Stimulated activated CD4-positive, alpha-beta T cell treated with anti-CD3 and anti-CD28 coated beads, Interleukin-4, amount 100 ng/mL, for 48 hours (primary cell): ENCODE measurements around the gene UGT1A3.

ENCODE experiments used
- DNase-seq, 2 donors: peaks; one replicate each; pipeline ENCODE4 v3.0.0-alpha.2; 2020; ENCODE audit warnings: low read depth in 2 of 2

The UGT1A3 gene

DNA sequence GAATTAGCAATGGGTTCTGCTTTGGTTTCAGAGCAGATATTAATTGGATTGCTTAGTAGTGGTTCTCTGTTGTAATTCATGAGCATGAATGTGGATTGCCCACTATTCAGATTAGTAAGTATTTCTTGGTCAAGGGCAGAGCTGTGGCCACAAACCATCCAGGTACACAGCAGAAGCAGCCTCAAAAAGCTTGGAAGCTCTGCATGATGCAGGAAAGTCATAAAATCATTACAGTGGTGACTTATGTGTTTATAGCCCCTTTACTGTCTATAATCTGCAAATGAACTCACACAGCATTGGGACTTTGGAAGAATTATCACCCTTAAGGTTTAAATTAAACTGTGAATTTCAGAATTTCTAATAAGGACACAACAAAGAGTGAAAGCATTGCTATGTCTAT, 29.3 kb downstream of the UGT1A3 start:
- DNase-seq: no peak

- no peak for DNase-seq
Measured at GRCh38 chr2:233758849-233759248, 30.0 kb downstream of the UGT1A3 start.

- DNase-seq: no peak
Measured at GRCh38 chr2:233760043-233760442, 31.2 kb downstream of the UGT1A3 start, which contains the start of gene UGT1A1. Gene UGT1A1, plus strand, starts transcription at chr2:233760270. Its CDS starts 18 bp downstream, at chr2:233760288.

DNA sequence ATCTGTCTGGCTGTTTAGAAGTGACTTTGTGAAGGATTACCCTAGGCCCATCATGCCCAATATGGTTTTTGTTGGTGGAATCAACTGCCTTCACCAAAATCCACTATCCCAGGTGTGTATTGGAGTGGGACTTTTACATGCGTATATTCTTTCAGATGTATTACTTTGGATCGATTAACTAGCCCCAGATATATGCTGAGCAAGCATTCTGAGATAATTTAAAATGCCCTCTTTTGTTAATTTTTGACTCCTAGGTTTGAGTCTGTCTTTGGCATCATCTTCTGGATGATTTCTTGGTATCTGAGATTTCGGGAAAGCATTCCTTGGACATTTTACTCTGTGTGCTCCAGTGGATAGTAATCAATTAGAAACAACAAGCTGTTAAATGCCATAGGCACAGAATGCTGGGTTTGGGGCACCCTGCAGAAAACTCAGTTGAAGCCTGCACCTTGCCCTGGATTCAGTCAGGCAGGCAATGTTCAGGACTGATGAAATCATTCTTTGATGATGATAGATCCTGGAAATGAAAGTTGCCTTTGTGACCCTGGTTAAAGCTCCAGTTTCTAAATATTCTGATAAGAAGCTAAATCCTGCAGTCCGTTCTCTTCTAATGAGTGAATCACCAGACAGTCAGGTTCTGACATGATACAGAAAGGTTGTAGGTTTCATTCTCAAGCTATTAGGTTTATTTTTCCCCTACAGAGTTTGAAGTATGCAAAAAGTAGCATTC, 32.4 kb downstream of the UGT1A3 start:
- no peak for DNase-seq

DNA sequence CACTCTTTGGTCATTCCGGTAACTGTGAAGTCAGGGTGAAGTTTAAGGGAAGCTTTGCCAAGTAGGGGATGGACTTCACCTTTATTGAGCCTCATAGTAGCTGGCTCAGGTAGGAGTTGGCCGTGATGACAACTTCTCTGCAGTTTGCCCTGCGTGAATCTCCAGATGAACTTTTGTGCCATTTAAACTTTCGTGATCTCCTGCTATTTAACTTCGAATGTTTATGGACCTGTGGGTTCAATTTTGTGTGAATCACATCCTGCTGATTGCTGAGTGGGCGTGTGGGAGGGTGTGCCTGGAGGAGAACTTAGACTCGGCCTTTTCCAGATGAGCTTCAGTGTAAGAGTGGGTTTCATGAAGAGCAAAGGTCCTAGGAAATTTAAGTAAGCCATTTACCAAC, 35.4 kb downstream of the UGT1A3 start:
- DNase-seq: no peak

DNA sequence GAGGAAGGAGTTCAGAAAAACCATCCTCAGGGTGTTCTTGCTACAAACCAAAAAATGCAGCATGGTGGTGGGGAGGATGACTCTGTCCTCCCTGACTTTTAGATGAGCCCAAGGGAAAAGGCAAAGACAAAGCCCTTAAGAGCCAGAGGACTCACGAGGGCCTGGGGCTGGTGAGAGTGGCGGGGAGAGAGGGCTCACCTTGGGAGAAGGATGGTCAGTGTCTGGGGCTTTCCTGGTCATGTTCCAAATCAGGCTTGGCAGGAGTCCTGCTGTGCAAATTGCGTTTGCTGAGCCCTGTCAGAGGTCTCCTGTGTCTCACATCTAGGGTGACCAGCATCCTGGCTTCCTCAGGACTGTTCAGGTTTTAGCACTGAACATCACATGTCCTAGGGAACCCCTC, 35.9 kb downstream of the UGT1A3 start:
- DNase-seq: no peak

GRCh38 chr2:233766416-233766815, 37.6 kb downstream of the UGT1A3 start:
- no peak for DNase-seq

- no peak for DNase-seq
Measured at GRCh38 chr2:233768076-233768475, 39.2 kb downstream of the UGT1A3 start.

DNA sequence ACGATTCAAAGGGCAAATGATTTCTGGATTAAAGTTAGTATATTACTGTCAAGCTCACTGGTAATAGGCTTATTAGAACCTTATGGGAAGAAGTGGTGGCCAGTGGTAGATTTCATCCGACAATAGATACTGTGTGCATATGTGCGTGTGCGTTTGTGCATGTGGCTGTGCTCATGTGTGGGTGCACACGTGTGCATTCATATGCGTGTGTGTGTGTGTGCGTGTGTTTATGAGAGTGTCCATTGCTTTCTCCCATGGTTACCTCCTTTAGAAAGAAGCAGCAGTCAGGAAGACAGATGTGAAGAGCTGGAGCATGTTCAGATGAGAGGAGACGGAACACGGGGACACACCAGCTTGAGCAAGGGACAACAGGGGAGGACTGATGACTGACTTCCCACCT, 40.4 kb downstream of the UGT1A3 start:
- DNase-seq: no peak

- no peak for DNase-seq
Measured at GRCh38 chr2:233772153-233772552, 43.3 kb downstream of the UGT1A3 start.

- no peak for DNase-seq
Measured at GRCh38 chr2:233772583-233772982, 43.7 kb downstream of the UGT1A3 start.

GRCh38 chr2:233773854-233774253, 45.0 kb downstream of the UGT1A3 start:
- DNase-seq: no peak

DNA sequence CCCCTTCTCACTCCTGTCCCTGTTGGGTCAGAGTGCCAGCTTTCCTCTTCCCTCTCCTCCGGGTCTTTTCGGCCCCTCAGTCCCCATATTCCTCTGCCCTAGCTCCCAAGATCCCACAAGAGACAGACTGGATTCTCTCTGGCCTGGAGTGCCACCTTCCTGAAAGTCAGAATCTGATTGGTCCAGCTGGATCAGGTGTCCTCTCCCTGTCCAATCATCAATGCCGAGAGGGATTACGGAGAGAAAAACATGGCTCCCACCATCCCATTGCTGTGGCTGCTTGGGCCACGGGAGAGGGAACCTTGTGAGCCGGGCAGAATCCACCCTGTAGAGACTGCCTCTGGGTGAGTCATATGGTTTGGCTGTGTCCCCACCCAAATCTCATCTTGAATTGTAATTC, 46.6 kb downstream of the UGT1A3 start:
- no peak for DNase-seq

DNA sequence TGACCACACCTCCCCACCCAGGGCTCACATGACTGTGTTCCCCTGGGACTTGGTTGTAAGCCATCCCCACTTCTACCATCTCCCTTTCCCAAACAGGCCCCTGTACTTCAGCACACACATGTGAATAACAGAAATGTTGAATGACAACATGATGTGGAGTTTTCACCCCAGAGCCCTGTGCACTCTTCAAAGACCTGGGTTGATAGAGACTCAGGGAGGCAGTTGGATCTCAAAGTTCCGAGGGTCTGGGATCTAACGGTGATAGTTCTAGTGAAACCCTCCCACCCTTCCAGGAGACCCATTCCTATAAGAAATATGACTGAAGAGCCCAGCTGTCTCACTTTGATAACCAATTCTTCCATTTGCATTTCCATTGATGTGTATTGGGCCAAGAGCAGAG, 49.2 kb downstream of the UGT1A3 start, which contains the start of gene MROH2A:
Gene MROH2A (plus strand): TSS at position 301 of the 400 bp plus-strand sequence. CDS start 1,029 bp downstream, outside the sequence.
- no peak for DNase-seq

GRCh38 chr2:233779722-233780121, 50.9 kb downstream of the UGT1A3 start:
- DNase-seq: no peak

GRCh38 chr2:233780771-233781170, 51.9 kb downstream of the UGT1A3 start:
- DNase-seq: no peak

- no peak for DNase-seq
Measured at GRCh38 chr2:233789554-233789953, 60.7 kb downstream of the UGT1A3 start.

GRCh38 chr2:233791151-233791882, 62.5 kb downstream of the UGT1A3 start:
- no peak for DNase-seq

DNA sequence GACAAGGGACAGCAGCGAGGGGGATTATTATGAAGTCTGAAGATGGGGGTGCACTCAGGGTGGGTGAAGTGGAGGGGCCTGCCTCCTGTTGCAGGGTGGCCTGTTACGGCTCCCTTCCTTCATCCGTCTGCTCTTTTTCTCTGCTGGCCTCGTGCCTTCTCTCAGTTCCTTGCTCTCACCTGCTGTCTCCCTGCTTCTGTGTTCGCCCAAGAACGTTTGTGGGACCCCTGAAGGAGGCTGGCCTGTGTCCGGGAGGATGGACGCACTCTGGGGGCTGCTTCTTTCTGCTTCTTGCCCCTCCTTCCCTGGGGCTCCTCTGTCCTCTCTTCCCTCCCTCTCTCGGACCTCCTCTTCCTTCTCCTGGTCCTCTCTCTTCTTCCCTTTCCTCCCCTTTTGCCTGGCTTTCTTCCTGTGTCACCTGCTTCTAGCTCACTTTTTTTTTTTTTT, 63.1 kb downstream of the UGT1A3 start:
- no peak for DNase-seq

- no peak for DNase-seq
Measured at GRCh38 chr2:233792720-233793119, 63.9 kb downstream of the UGT1A3 start.

- DNase-seq: no peak
Measured at GRCh38 chr2:233793465-233794127, 64.8 kb downstream of the UGT1A3 start.

DNA sequence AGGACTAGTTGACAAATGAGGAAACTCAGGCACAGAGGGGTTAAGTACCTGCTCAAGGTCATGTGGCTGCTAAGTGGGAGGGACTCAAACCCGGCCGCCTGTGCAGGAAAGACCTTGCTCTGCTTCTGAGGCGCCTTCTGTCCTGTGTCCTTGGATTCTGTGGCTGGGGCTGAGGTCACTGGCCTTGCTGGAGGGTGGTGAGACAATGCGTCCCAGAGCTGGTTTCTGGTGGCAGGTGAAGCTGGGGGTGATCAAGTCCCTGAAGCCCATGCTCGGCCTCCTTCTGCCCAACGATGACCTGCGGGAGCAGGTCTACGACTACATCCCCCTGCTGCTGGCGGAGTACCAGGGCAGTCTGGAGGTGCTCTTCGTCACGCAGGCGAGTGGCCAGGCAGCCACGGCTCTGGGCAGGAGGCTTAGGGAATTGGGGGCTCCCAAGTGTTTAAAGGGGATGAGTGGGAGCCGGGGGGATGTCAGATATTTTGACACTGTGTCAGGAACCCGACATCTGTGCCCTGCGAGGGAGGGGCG, 65.4 kb downstream of the UGT1A3 start:
- DNase-seq: no peak
